Measurements from ENCODE around the gene ST8SIA5. TPM values are rescaled to one million over a fixed set of nuclear protein-coding genes. Genes with fewer than 3 reads are reported as not detected.

ST8SIA5 gene
- total RNA-seq, 1 donor = under 0.01 TPM

- Histone ChIP-seq H3K4me1 (ENCODE audit: insufficient read depth, low read length) (no peaks in the 10 kb centered on the region), H4K20me1 (ENCODE audit: insufficient read depth, low read length) (no peaks in the 10 kb centered on the region), H3K4me3 (ENCODE audit: insufficient read depth, low read length) (no peak overlapping the region), H2AFZ (ENCODE audit: low read length) (no peak overlapping the region), H3K27ac (ENCODE audit: low read depth, low read length) (no peak overlapping the region), H3K27me3 (ENCODE audit: insufficient read depth, low read length) (no peaks in the 10 kb centered on the region), H3K9me3 (ENCODE audit: low read depth, low read length) (peaks cover 7% of the 10 kb centered on the region), H3K4me2 (ENCODE audit: insufficient read depth, low read length) (no peak overlapping the region), H3K79me2 (ENCODE audit: insufficient read depth, low read length) (no peaks in the 10 kb centered on the region), H3K36me3 (ENCODE audit: insufficient read depth, low read length) (no peaks in the 10 kb centered on the region)
- TF ChIP-seq, protein P1, sequence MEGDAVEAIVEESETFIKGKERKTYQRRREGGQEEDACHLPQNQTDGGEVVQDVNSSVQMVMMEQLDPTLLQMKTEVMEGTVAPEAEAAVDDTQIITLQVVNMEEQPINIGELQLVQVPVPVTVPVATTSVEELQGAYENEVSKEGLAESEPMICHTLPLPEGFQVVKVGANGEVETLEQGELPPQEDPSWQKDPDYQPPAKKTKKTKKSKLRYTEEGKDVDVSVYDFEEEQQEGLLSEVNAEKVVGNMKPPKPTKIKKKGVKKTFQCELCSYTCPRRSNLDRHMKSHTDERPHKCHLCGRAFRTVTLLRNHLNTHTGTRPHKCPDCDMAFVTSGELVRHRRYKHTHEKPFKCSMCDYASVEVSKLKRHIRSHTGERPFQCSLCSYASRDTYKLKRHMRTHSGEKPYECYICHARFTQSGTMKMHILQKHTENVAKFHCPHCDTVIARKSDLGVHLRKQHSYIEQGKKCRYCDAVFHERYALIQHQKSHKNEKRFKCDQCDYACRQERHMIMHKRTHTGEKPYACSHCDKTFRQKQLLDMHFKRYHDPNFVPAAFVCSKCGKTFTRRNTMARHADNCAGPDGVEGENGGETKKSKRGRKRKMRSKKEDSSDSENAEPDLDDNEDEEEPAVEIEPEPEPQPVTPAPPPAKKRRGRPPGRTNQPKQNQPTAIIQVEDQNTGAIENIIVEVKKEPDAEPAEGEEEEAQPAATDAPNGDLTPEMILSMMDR (IDR thresholded peaks at IDR 0.05; ENCODE audit: extremely low read depth, low read depth, low read length) = no peak
- DNase-seq (ENCODE audit: insufficient read length, low spot score, missing footprints) = no peak
Observed at GRCh38 chr18:46732201-46732600, 24.7 kb downstream of the ST8SIA5 start.

- Histone ChIP-seq H3K9me3 (ENCODE audit: low read depth, low read length) (peaks cover 7% of the 10 kb centered on the region), H2AFZ (ENCODE audit: low read length) (no peak overlapping the region), H3K4me3 (ENCODE audit: insufficient read depth, low read length) (no peak overlapping the region), H3K4me2 (ENCODE audit: insufficient read depth, low read length) (no peak overlapping the region), H3K4me1 (ENCODE audit: insufficient read depth, low read length) (no peaks in the 10 kb centered on the region), H4K20me1 (ENCODE audit: insufficient read depth, low read length) (no peaks in the 10 kb centered on the region), H3K27me3 (ENCODE audit: insufficient read depth, low read length) (no peaks in the 10 kb centered on the region), H3K36me3 (ENCODE audit: insufficient read depth, low read length) (no peaks in the 10 kb centered on the region), H3K79me2 (ENCODE audit: insufficient read depth, low read length) (no peaks in the 10 kb centered on the region), H3K27ac (ENCODE audit: low read depth, low read length) (no peak overlapping the region)
- DNase-seq (ENCODE audit: insufficient read length, low spot score, missing footprints) = no peak
- TF ChIP-seq, protein P1 (IDR thresholded peaks at IDR 0.05; ENCODE audit: extremely low read depth, low read depth, low read length) = no peak
Observed at GRCh38 chr18:46731316-46731715, 25.5 kb downstream of the ST8SIA5 start.

- H3K79me2 ChIP-seq (ENCODE audit: insufficient read depth, low read length) = no peaks in the 10 kb centered on the region
- H3K9me3 ChIP-seq (ENCODE audit: low read depth, low read length) = peaks cover 7% of the 10 kb centered on the region
- no peak overlapping the region for H3K4me3 ChIP-seq (ENCODE audit: insufficient read depth, low read length)
- H3K4me2 ChIP-seq (ENCODE audit: insufficient read depth, low read length) = no peak overlapping the region
- TF ChIP-seq, protein P1 (IDR thresholded peaks at IDR 0.05; ENCODE audit: extremely low read depth, low read depth, low read length) = no peak
- H4K20me1 ChIP-seq (ENCODE audit: insufficient read depth, low read length) = no peaks in the 10 kb centered on the region
- H3K4me1 ChIP-seq (ENCODE audit: insufficient read depth, low read length) = no peaks in the 10 kb centered on the region
- no peak overlapping the region for H2AFZ ChIP-seq (ENCODE audit: low read length)
- no peaks in the 10 kb centered on the region for H3K27me3 ChIP-seq (ENCODE audit: insufficient read depth, low read length)
- H3K36me3 ChIP-seq (ENCODE audit: insufficient read depth, low read length) = no peaks in the 10 kb centered on the region
- H3K27ac ChIP-seq (ENCODE audit: low read depth, low read length) = no peak overlapping the region
- no peak for DNase-seq (ENCODE audit: insufficient read length, low spot score, missing footprints)
Observed at GRCh38 chr18:46728219-46728930, 28.5 kb downstream of the ST8SIA5 start.

- Histone ChIP-seq H3K27me3 (ENCODE audit: insufficient read depth, low read length) (no peaks in the 10 kb centered on the region), H3K4me2 (ENCODE audit: insufficient read depth, low read length) (no peak overlapping the region), H3K4me1 (ENCODE audit: insufficient read depth, low read length) (no peaks in the 10 kb centered on the region), H4K20me1 (ENCODE audit: insufficient read depth, low read length) (no peaks in the 10 kb centered on the region), H3K79me2 (ENCODE audit: insufficient read depth, low read length) (no peaks in the 10 kb centered on the region), H3K4me3 (ENCODE audit: insufficient read depth, low read length) (no peak overlapping the region), H3K27ac (ENCODE audit: low read depth, low read length) (no peak overlapping the region), H2AFZ (ENCODE audit: low read length) (no peak overlapping the region), H3K36me3 (ENCODE audit: insufficient read depth, low read length) (no peaks in the 10 kb centered on the region), H3K9me3 (ENCODE audit: low read depth, low read length) (peaks cover 7% of the 10 kb centered on the region)
- no peak for DNase-seq (ENCODE audit: insufficient read length, low spot score, missing footprints)
- TF ChIP-seq, protein P1 (IDR thresholded peaks at IDR 0.05; ENCODE audit: extremely low read depth, low read depth, low read length) = no peak
Observed at GRCh38 chr18:46727177-46727576, 29.7 kb downstream of the ST8SIA5 start.
